ENCODE data around the gene RBPJ. TPM values are rescaled to one million over a fixed set of nuclear protein-coding genes. Genes with fewer than 3 reads are reported as not detected.

RBPJ gene
- total RNA-seq, 1 experiment from 2014 or later = 59.8 TPM

DNA sequence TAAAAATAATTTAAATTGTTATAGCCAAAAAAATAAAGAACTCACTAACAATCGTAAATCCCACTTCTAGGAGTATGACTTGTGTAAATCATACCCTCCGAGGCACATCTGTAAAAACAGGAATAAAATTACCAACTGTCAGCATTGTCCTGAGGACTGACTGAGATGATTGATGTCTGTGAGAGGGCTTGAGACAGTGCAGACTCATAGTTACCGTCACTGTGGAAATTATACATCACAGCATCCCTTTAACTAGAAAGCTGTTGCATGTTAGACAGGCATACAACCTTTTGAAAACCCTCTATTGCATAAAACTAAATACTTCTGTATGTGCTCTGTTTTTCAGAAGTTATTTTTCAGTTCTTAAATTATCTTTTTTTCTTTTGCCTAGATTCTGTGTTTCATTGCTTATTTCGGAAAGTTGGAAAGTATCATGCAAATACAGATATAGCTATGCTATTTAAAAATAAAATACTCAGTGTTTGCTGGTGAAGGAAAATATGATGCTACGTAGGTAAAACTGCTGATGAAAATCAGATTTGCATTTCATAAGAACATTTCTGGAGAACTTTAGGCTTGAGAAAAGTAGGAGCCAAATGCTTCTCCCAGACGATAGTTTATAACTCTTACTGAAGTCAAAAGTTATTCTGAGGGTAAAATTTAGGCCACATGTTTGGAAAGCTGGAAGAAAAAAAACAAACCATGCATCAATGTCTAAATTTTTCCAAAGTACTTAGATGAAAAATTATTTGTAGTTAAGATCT is 13.6 kb upstream of the RBPJ start:
- TF ChIP-seq, protein P1, sequence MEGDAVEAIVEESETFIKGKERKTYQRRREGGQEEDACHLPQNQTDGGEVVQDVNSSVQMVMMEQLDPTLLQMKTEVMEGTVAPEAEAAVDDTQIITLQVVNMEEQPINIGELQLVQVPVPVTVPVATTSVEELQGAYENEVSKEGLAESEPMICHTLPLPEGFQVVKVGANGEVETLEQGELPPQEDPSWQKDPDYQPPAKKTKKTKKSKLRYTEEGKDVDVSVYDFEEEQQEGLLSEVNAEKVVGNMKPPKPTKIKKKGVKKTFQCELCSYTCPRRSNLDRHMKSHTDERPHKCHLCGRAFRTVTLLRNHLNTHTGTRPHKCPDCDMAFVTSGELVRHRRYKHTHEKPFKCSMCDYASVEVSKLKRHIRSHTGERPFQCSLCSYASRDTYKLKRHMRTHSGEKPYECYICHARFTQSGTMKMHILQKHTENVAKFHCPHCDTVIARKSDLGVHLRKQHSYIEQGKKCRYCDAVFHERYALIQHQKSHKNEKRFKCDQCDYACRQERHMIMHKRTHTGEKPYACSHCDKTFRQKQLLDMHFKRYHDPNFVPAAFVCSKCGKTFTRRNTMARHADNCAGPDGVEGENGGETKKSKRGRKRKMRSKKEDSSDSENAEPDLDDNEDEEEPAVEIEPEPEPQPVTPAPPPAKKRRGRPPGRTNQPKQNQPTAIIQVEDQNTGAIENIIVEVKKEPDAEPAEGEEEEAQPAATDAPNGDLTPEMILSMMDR (conservative IDR thresholded peaks at IDR 0.05; ENCODE audit: low read depth, low read length) = no peak
- TF ChIP-seq EZH2 (IDR thresholded peaks at IDR 0.05; ENCODE audit: borderline replicate concordance, low read depth, low read length, poor library complexity, severe bottlenecking) = no peak
- ChIA-PET POLR2A (ENCODE audit: low non-redundant PET) (no interaction called here), CTCF (no interaction called here)
- no peak overlapping the region for H3K27ac ChIP-seq (ENCODE audit: low read depth, low read length, poor library complexity, severe bottlenecking)
- no peaks in the 10 kb centered on the region for H3K36me3 ChIP-seq (ENCODE audit: insufficient read depth, low read length, poor library complexity, severe bottlenecking)
- BruUV-seq (replicated peaks) = no TSS peak
- DNase-seq (ENCODE audit: low spot score) = no peak
- no peaks in the 10 kb centered on the region for H3K9me3 ChIP-seq (ENCODE audit: low read depth, low read length, poor library complexity, severe bottlenecking)
- H3K4me3 ChIP-seq (ENCODE audit: low read depth, low read length, poor library complexity, severe bottlenecking) = no peak overlapping the region
- intact Hi-C loops (cut with micrococcal nuclease; ENCODE audit: unreplicated experiment) = no loop called here
- no peaks in the 10 kb centered on the region for H3K4me1 ChIP-seq (ENCODE audit: insufficient read depth, low read length, poor library complexity, severe bottlenecking)
- no peaks in the 10 kb centered on the region for H3K27me3 ChIP-seq (replicated peaks; ENCODE audit: insufficient read depth, low read depth, low read length, poor library complexity)

DNA sequence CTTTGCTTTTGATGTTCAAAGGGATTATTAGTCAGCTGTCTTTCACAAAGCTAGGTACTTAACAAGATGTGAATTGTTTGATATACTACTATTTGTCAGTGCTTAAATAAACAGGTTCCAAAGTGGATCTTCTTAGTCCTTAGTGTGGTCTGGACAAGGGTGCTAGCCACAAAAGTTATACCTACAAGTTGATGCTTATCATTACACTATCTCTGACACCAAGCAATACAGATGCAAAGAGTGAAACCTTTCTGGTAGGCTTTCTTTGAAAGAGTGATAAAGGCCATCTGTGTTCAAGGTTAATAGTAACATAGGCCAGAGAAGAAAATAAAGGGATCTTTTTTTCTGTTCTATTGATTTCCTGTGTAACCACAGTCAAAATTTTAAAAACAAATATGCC is 12.2 kb upstream of the RBPJ start:
- intact Hi-C loops (cut with micrococcal nuclease; ENCODE audit: unreplicated experiment) = no loop called here
- no peaks in the 10 kb centered on the region for H3K9me3 ChIP-seq (ENCODE audit: low read depth, low read length, poor library complexity, severe bottlenecking)
- ChIA-PET CTCF (no interaction called here), POLR2A (ENCODE audit: low non-redundant PET) (no interaction called here)
- no TSS peak for BruUV-seq (replicated peaks)
- no peak overlapping the region for H3K4me3 ChIP-seq (ENCODE audit: low read depth, low read length, poor library complexity, severe bottlenecking)
- DNase-seq (ENCODE audit: low spot score) = no peak
- no peaks in the 10 kb centered on the region for H3K36me3 ChIP-seq (ENCODE audit: insufficient read depth, low read length, poor library complexity, severe bottlenecking)
- H3K4me1 ChIP-seq (ENCODE audit: insufficient read depth, low read length, poor library complexity, severe bottlenecking) = no peaks in the 10 kb centered on the region
- TF ChIP-seq EZH2 (IDR thresholded peaks at IDR 0.05; ENCODE audit: borderline replicate concordance, low read depth, low read length, poor library complexity, severe bottlenecking) = no peak
- TF ChIP-seq, protein P1 (conservative IDR thresholded peaks at IDR 0.05; ENCODE audit: low read depth, low read length) = no peak
- no peak overlapping the region for H3K27ac ChIP-seq (ENCODE audit: low read depth, low read length, poor library complexity, severe bottlenecking)
- H3K27me3 ChIP-seq (replicated peaks; ENCODE audit: insufficient read depth, low read depth, low read length, poor library complexity) = no peaks in the 10 kb centered on the region

DNA sequence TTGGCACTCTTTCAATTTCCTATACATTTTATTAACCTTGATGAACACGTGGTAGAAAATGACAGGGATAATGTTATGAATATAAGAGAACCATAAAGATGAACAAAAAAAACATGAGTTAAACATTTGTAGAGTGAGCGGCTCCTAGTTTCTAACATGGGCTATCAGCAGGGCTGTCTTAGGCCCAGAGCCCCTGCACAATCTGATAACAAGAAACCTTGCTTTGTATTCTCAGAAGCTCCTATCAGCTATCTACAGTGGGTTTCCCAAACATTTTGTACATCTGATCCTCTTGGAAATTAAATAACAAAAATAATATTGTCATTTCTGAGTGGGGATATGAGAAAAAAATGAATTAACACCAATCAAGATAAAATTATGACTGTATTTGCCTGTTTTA is 10.6 kb upstream of the RBPJ start:
- intact Hi-C loops (cut with micrococcal nuclease; ENCODE audit: unreplicated experiment) = no loop called here
- ChIA-PET POLR2A (ENCODE audit: low non-redundant PET) (no interaction called here), CTCF (no interaction called here)
- H3K9me3 ChIP-seq (ENCODE audit: low read depth, low read length, poor library complexity, severe bottlenecking) = no peaks in the 10 kb centered on the region
- no peak overlapping the region for H3K27ac ChIP-seq (ENCODE audit: low read depth, low read length, poor library complexity, severe bottlenecking)
- no peak overlapping the region for H3K4me3 ChIP-seq (ENCODE audit: low read depth, low read length, poor library complexity, severe bottlenecking)
- no peak for DNase-seq (ENCODE audit: low spot score)
- BruUV-seq (replicated peaks) = no TSS peak
- H3K36me3 ChIP-seq (ENCODE audit: insufficient read depth, low read length, poor library complexity, severe bottlenecking) = no peaks in the 10 kb centered on the region
- no peaks in the 10 kb centered on the region for H3K4me1 ChIP-seq (ENCODE audit: insufficient read depth, low read length, poor library complexity, severe bottlenecking)
- no peaks in the 10 kb centered on the region for H3K27me3 ChIP-seq (replicated peaks; ENCODE audit: insufficient read depth, low read depth, low read length, poor library complexity)
- no peak for TF ChIP-seq EZH2 (IDR thresholded peaks at IDR 0.05; ENCODE audit: borderline replicate concordance, low read depth, low read length, poor library complexity, severe bottlenecking)
- TF ChIP-seq, protein P1 (conservative IDR thresholded peaks at IDR 0.05; ENCODE audit: low read depth, low read length) = no peak
